HG03175 (cell line): Measurements from ENCODE around the gene NFE2L1.
"Not testable (repeated sequence)": the region's sequence is repeated elsewhere in the genome, so short reads cannot be mapped to it uniquely, and the experiment has no call there.

ENCODE experiments used
- ATAC-seq: cut with Tn5 transposase; IDR thresholded peaks from one replicate; pipeline ENCODE4 v1.9.1; 2021; ENCODE audit warnings: mild to moderate bottlenecking, moderate library complexity; ENCODE audit not compliant: unreplicated experiment

Gene NFE2L1, protein sequence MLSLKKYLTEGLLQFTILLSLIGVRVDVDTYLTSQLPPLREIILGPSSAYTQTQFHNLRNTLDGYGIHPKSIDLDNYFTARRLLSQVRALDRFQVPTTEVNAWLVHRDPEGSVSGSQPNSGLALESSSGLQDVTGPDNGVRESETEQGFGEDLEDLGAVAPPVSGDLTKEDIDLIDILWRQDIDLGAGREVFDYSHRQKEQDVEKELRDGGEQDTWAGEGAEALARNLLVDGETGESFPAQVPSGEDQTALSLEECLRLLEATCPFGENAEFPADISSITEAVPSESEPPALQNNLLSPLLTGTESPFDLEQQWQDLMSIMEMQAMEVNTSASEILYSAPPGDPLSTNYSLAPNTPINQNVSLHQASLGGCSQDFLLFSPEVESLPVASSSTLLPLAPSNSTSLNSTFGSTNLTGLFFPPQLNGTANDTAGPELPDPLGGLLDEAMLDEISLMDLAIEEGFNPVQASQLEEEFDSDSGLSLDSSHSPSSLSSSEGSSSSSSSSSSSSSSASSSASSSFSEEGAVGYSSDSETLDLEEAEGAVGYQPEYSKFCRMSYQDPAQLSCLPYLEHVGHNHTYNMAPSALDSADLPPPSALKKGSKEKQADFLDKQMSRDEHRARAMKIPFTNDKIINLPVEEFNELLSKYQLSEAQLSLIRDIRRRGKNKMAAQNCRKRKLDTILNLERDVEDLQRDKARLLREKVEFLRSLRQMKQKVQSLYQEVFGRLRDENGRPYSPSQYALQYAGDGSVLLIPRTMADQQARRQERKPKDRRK

DNA sequence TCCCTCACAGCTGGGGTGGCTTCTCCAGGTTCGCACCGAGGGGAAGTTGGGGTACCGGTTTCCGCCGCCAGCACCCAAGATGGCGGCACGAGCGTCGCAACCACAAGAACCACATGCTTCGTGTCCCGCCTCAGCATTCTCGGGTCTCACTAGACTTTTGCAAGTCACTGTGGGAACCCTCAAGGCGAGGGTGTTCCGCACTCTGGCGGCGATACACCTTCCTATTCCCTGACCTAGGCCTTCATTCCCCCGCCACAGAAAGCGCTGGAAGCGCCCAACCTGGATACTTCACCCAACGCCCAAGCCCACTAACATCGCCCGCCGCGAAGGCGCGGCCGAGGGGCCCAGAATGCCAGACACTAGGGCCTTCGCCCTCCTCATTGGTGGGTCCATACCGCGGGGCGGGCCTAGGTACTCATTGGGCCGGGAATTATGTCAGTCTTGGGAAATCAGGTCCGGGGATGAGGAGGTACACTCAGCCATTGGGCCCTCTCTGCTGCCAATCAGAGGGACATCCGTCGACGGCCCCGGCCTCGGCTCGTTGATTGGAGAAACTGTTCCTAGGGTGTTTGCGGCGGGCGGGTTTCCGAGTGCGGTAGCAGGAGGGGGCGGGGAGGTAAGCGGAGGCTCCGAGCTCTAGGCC lies at the start of gene NFE2L1:
Gene NFE2L1, plus strand, starts transcription at position 619 of the 643 bp plus-strand sequence. CDS start 2,760 bp downstream, outside the sequence.
- peak; percentile 92 for ATAC-seq

DNA sequence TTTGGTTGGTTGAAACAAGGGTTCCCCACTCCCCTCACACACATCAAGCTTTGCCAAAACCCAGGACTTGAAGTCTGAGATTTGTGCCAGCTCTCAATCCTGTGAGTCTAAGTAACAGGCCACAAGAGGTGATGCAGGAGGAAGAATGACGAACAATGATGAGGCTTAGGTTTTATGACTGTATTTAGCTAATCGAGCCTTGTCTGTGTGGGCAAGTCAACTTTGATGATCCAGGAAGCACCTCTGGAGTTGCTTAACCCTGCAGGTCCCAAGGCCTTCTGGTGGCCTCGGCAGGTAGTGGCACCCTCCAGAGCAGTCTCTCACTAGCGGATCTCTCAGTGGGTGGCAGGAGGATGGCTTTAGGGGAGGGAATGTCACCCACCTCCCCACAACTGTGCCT lies 48.6 kb upstream of the NFE2L1 start:
- ATAC-seq = no peak

DNA sequence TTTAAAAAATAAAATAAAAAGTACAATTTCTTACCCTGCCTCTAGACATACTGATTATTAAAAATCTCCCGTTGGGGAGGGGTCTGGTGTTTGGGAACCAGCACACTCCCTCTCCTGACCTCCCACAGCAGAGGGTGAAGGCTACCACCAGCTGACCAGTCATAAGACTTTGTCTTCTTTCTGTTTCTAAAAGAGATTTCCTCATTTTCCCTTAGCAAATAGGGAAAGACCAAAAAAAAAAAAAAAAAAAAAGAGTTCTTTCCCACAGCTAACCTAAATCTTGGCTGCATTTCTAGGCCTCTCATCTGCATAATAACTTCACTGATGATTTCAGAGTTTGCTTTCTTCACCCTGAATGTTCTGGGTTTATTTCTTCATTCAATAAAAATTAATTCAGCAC lies 47.0 kb upstream of the NFE2L1 start:
- ATAC-seq = no peak

DNA sequence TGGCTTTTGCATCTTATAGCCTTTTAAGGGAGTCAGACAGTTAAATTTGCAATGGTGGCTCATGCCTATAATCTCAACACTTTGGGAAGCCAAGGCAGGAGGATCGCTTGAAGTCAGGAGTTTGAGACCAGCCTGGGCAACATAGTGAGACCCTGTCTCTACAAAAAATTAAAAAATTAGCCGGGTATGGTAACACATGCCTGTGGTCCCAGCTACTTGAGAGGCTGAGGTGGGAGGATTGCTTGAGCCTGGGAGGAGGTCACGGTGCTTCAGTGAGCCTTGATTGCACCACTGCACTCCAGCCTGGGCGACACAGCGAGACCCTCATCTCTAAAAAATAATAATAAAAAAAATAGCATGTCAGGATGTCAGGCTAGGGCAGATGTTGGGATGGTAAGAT lies 46.5 kb upstream of the NFE2L1 start:
- ATAC-seq = not testable (repeated sequence)

DNA sequence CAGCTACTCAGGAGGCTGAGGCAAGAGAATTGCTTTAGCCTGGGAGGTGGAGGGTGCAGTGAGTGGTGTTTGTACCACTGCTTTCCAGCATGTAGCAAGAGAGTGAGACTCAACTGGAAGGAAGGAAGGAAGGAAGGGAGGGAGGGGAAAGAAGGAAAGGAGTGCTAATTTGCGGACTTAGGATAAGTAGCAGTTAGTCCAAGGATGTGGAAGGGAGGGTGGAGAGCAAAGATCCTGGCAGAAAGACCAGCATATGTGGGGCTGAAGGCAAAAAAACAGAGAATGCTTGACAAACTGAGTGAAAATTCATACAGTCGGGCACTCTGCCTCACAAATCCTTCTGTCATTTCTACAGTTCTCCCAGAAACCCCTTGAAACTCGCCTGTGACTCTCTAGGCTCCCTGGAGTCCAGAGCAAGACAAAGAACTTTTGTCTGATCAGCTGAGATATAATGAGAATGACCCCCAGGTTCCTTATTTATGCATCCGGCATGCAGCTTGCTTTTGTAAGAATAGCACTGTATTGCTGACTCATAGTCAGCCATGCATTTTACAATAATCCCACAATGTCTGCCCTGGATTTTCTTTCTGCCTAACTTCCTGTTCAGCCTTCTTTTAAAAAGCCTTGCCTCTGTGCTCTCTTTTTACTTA lies 45.8 kb upstream of the NFE2L1 start:
- no peak for ATAC-seq

DNA sequence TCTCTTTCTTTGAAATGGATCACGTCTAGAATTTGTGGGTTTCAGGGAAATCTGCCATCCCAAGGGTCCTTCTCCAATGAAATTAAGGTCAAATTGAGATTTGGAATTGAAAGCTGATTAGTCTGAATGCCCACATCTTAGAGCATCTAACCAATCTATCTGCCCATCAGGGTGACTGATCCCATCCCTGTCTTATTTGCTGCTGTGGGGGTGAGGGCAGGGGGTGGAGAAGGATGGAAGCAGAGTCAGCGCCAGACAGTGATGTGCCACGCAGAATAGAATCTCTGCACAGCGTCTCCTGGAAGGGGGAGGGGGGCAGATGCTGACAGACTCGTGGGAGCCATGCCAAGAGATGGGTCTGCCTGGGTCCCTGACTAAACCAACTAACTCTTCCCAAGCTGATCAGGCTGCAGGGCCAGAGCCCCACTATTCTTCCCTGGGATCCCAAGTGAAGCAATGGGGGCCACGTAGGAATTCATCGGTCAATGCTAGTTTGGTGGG lies 45.2 kb upstream of the NFE2L1 start:
- no peak for ATAC-seq

DNA sequence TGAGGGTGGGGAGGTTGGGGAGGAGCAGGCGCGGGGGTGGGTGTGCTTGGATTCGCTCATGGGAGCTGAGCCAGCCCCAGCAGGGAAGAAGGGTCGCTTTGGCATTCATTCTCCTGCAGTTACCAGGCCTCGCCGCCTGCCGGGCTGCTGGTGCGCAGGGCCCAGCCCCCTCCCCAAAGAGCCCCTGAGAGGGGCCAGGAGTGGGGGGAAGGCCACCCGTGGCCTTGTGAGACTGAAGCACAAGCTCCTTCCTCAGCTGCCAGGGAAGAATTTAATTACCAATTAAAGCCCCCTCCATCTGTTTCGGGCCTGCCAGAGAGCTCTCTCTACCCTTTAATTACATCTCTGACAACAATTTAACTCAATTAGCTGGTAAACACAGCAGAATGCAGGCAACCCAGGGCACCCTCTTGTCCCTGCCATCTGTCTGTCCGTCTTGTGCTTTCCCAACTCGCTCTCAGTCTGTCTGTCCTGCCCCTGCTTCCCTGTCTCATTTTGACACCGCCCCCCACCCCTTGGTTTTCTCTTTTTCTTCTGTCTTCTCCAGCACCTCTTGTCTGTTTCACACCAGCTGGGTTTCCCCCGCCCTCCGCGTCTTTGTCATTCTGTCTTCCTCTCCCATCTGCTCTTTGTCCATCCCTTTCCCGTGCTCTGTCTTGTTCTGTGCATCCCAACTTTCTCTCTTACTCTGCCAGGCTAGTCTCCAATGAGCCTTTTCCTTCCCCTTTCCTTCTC lies 44.6 kb upstream of the NFE2L1 start:
- ATAC-seq = no peak

DNA sequence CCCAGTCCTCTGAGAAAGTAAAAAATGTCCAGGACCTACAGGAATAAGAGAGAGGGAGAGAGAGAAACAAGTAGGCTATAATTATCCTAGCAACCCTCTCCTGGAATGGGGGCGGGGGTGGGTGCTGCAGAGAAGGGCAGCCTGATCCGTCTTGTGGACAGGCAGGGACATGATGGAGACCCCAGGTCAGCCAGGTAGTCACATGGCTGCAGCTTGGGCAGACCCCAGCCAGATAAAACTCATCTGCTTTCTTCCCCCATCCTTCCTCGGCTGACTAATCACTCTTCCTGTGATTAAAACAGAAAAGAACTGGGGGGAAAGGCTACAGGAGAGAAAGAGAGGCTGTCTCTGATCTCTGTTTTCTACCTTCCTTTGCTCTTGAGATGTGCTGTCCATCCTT lies 43.2 kb upstream of the NFE2L1 start:
- ATAC-seq = no peak

DNA sequence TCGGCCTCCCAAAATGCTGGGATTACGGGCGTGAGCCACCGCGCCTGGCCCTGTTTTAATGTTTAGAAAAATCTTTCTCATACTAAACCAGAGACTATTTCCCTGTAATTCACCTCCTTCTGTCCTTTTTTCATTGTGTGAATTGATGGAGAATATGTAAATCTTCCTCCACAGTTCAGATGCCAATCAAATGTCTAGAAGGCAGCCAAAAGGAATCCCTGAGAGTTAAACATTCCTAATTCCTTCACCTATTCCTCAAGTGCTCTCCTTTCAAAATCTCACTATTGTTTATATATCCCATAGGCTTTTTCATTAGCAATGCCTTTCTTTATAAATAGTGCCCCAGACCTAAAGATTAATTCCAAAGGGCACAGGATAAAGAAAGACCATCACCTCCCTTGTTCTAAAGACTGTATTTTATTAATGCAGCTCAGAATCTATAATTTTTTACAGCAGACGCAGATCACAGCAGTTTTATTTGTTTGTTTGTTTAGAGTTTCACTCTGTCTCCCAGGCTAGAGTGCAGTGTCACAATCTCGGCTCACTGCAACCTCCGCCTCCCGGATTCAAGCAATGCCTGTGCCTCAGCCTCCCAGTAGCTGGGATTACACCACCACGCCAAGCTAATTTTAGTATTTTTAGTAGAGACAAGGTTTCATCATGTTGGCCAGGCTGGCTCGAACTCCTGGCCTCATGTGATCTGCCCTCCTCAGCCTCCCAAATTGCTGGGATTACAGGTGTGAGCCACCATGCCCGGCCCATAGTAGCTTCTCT lies 41.0 kb upstream of the NFE2L1 start:
- no peak for ATAC-seq

DNA sequence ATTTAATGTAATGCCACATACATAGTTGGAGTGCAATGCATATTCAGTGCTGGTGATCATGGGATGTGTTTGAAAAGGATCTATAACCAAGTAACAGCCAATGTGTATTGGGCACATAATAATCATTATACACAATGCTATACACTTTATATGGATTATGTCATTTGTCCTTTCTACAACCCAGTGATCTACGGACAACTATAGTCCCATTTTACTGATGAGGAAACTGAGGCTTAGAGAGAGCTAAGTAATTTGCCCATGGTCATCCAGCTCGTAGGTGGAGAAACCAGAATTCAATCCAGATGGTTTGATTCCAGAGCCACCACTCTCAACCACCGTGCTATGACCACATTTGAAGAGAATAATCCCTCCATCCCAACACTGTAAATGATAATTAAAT lies 38.0 kb upstream of the NFE2L1 start:
- ATAC-seq = no peak

DNA sequence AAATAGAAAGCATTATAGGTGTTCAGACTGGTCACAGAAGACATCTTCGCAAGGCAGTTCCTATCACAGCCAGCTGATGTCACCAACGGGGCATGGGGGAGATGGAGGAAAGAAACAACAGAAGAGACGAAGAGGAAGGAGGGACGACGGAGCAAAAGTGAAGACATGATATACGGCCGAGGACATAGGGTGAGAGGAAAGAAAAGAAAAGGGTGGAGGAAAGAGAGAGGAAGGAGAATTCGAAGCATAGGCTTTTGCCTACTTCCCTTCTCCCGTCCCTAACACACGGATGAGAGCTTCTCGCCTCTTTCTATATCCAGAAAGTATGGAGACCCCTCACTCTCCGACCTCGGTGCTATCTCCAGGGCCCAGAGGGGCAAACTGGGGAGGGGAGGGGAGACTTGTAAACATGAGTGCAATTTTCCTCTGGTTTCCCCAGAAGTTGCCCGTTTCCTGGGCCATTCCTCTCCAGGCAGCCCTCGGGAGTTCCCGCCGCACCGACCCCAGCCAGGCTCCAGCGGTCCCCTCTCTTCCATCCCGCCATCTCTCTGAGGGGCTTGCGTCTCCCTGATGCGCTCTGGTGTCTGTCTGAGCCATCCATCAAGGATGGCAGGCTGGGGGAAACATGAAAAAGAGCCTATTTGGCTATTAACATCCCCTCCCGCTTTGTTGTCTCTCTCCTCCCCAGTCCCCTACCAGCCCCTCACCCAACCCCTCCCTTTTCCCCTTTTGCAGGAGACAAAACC lies 36.6 kb upstream of the NFE2L1 start:
- no peak for ATAC-seq

DNA sequence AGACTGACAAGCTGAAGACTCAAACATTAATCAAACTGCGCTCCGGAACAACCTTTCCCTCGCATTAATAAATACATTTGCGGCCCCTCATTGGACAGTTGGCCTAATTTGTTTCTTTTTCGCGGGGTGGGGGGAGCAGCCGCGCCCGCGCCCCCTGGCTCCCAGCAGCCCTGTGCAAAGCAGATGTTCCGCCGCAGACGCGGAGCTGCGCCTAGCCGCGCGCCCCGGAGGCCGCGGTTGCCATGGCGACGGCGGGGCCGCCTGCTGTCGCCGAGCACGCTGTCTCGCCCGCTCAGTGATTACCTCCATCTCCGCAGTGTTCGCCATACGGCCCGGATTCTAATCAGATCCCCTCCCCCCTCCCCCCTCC lies 36.0 kb upstream of the NFE2L1 start:
- ATAC-seq = no peak

DNA sequence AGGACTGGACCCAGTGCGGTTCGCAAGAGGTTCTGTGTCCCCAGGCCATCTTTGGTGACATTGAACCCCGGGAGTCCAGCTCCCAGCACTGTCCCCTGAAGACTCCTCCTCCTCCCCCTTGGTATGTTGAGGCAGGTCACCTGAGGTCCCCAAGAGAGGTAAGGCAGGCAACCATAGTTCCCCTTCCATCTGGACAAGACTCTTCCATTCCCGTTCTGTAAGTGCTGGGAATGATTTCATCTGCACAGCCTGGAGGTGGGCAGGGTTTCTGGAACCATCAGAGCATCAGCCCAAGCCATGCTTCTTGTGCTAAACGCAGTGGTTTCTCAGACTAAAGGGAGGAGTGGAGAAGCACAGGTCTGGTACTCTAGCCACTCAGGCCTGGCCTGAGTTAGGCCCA lies 35.5 kb upstream of the NFE2L1 start:
- no peak for ATAC-seq

DNA sequence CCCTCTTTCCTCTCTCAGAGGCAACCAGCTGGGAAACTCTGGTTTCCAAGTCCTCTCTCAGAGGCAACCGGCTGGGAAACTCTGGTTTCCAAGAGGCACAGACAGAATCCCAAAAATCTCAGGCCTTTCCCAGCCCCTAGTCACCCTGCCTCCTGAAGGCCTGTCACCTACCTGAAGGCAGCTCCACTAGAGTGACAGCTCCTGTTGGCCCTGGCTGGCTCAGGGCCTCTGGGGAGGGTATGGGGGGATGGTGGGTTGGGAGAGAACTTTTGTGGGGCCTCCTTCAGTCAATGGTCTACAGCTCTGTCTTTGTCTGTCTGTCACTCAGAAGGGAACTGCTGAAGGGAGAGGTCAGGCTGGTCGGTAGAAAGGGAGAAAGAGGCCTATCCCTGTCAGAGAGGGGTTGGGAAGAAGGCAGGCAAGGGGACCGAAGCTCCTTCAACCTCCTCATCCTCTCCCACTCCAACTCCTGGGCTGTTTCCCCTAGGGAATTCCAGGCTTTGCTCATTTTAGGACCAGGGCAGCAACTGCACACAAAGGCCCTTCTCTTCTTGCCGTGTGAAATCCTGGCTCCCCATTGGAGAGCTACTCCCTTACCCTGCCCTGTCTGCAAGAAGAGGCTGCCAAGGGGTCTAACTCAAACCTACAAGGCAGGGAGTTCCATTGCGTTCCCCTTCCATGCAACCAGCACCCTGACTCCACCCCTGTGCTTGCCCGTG lies 34.1 kb upstream of the NFE2L1 start:
- ATAC-seq = no peak

DNA sequence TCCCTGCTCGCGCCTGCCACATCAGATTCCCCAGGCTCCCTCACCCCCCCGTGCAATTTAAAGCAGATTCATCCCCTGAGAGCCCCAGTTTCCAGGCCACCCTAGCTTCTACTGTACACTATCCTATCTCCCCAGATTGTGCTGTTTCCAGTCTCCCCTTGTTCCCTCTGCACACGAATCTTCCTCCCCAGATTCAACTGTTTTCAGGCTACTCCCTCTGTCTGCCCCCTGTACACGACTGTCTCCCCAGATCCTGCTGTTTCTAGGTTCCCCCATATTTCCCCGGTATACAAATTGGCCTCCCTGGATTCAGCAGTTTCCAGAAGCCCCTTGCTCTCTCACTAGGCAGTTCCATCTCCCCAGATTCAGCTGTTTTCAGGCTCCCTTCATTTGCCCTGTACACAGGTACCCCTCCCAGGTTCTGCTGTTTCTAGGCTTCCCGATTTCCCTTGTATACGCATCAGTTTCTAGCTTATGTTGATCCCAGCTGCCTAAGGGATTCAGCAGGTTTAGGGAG lies 33.5 kb upstream of the NFE2L1 start:
- ATAC-seq = no peak

DNA sequence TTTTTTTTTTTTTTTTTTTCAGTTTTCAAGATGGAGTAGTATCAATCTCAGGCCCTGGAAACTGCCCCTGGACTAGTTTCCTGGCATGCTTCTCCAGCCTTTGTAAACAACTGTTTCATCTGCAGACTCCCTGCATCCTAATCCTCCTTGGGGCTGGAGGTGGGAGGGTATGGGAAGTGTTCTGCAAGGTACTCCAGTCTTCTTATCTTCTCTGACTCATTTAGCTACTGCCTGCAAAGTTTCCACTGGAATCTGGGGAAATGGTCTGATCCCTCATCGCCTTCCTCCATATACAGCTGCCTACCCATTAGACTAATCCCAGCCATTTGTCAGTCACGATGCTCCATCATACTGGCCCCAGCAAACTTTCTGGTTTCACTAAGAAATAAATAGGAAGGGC lies 32.0 kb upstream of the NFE2L1 start:
- no peak for ATAC-seq

DNA sequence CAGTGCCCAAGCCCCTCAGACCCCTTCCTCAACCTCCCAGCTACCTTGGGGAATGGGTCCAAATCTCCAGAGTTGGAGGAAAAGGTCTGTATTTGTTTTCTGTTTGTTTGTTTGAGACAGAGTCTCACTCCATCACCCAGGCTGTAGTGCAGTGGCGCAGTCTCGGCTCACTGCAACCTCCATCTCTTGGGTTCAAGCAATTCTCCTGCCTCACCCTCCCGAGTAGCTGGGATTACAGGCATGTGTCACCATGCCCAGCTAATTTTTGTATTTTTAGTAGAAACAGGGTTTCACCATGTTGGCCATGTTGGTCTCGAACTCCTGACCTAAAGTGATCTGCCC lies 30.4 kb upstream of the NFE2L1 start:
- not testable (repeated sequence) for ATAC-seq

DNA sequence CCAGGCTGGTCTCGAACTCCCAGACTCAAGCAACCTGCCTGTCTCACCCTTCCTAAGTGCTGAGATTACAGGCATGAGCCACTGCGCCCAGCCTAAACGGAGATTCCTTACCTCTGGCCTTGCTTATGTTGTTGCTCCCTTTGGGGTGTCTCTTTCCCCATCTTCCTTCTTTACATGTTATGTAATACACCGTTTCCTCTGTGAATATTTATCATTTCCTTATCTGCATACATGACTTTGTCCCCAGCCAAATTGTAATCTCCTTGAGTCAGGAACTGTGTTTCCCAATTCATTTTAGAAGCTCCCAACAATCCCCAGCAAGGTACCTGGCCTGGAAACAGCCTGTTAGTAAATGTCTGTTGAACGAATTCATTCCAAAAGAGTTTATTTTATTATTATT lies 26.2 kb upstream of the NFE2L1 start:
- no peak for ATAC-seq
